ENCODE data around the gene ARMC5.

ARMC5 gene

GRCh38 chr16:31428638-31429247 is 30.6 kb upstream of the ARMC5 start:
- Histone ChIP-seq H3K27ac (no peak overlapping the region), H3K36me3 (replicated peaks) (no peaks in the 10 kb centered on the region), H3K27me3 (replicated peaks) (peaks cover 2% of the 10 kb centered on the region), H3K4me3 (ENCODE audit: low read depth, low read length) (no peak overlapping the region)
- DNase-seq: no peak
- in situ Hi-C loops (cut with HindIII; ENCODE audit: low pct_ligation_motif_present, low sequenced_read_pairs): no loop called here
- no peak for TF ChIP-seq CTCF (IDR thresholded peaks at IDR 0.05; ENCODE audit: low read depth, low read length, missing control alignments)

GRCh38 chr16:31429314-31429713 is 30.0 kb upstream of the ARMC5 start:
- in situ Hi-C loops (cut with HindIII; ENCODE audit: low pct_ligation_motif_present, low sequenced_read_pairs): no loop called here
- Histone ChIP-seq H3K27ac (no peak overlapping the region), H3K36me3 (replicated peaks) (no peaks in the 10 kb centered on the region), H3K4me3 (ENCODE audit: low read depth, low read length) (no peak overlapping the region), H3K27me3 (replicated peaks) (peaks cover 2% of the 10 kb centered on the region)
- DNase-seq: no peak
- TF ChIP-seq CTCF (IDR thresholded peaks at IDR 0.05; ENCODE audit: low read depth, low read length, missing control alignments): no peak

- no peak overlapping the region for H3K4me3 ChIP-seq (ENCODE audit: low read depth, low read length)
- H3K27ac ChIP-seq: no peak overlapping the region
- no peak for DNase-seq
- in situ Hi-C loops (cut with HindIII; ENCODE audit: low pct_ligation_motif_present, low sequenced_read_pairs): no loop called here
- TF ChIP-seq CTCF (IDR thresholded peaks at IDR 0.05; ENCODE audit: low read depth, low read length, missing control alignments): no peak
- H3K36me3 ChIP-seq (replicated peaks): no peaks in the 10 kb centered on the region
- H3K27me3 ChIP-seq (replicated peaks): peaks cover 2% of the 10 kb centered on the region
Observed at GRCh38 chr16:31429796-31430195, 29.5 kb upstream of the ARMC5 start.

- no peak overlapping the region for H3K4me3 ChIP-seq (ENCODE audit: low read depth, low read length)
- no peak for TF ChIP-seq CTCF (IDR thresholded peaks at IDR 0.05; ENCODE audit: low read depth, low read length, missing control alignments)
- DNase-seq: no peak
- H3K36me3 ChIP-seq (replicated peaks): no peaks in the 10 kb centered on the region
- no peak overlapping the region for H3K27ac ChIP-seq
- in situ Hi-C loops (cut with HindIII; ENCODE audit: low pct_ligation_motif_present, low sequenced_read_pairs): no loop called here
- peaks cover 2% of the 10 kb centered on the region for H3K27me3 ChIP-seq (replicated peaks)
Observed at GRCh38 chr16:31430380-31431052, 28.8 kb upstream of the ARMC5 start.

- in situ Hi-C loops (cut with HindIII; ENCODE audit: low pct_ligation_motif_present, low sequenced_read_pairs): no loop called here
- Histone ChIP-seq H3K27me3 (replicated peaks) (no peaks in the 10 kb centered on the region), H3K36me3 (replicated peaks) (no peaks in the 10 kb centered on the region), H3K27ac (no peak overlapping the region), H3K4me3 (ENCODE audit: low read depth, low read length) (no peak overlapping the region)
- DNase-seq: no peak
- TF ChIP-seq CTCF (IDR thresholded peaks at IDR 0.05; ENCODE audit: low read depth, low read length, missing control alignments): no peak
Observed at GRCh38 chr16:31435341-31436220, 23.7 kb upstream of the ARMC5 start.
